NCI-H524 (cell line): ENCODE measurements around the gene NBL1.

Experiments
- DNase-seq, 2 experiments: peaks; one replicate each; lab custom pipeline; 2025; lab: John Stamatoyannopoulos, UW

The NBL1 gene, protein sequence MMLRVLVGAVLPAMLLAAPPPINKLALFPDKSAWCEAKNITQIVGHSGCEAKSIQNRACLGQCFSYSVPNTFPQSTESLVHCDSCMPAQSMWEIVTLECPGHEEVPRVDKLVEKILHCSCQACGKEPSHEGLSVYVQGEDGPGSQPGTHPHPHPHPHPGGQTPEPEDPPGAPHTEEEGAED

DNA sequence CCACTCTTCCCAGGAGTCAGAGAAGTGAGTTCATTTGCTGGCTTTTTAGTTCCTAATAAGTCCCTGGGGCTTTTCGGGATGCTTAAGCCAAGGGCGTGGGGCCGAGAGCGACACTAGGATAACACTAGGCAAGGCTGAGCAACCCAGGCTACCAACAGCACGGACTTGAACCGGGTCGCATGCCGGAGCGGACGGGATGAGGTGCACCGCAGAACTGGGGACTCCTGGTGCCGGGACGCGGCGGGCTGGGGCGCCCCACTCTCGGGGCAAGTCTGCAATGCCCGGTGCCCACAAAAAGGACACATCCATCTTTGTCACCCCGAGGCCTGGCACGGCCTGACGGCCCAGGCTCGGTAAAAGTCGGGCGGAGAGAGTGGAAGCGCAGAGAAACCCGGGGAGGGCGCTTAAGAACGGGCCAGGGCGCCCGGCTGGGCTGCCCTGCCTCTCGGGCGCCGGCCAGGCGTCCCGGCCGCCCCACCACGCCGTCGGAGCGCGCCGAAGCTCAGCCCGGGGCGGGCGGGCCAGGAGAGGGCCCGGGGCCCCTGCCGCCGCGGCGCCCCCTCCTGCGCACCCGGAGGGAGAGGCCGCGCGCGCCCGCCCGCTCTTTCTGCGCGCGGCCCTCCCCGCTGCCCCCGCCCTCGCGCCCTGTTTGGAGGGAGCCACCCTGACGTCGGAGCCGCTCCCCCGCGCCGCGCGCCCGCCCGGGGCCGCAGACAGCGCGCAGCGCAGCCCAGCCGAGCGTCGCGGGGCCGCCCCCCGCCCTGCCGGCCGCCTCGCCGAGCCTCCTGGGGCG, at the start of gene NBL1:
NBL1 (plus strand) TSS at position 710 of the 793 bp plus-strand sequence. CDS start 10,720 bp downstream, outside the sequence.
- DNase-seq, result peak in 1 of 2 experiments; percentile 28

DNA sequence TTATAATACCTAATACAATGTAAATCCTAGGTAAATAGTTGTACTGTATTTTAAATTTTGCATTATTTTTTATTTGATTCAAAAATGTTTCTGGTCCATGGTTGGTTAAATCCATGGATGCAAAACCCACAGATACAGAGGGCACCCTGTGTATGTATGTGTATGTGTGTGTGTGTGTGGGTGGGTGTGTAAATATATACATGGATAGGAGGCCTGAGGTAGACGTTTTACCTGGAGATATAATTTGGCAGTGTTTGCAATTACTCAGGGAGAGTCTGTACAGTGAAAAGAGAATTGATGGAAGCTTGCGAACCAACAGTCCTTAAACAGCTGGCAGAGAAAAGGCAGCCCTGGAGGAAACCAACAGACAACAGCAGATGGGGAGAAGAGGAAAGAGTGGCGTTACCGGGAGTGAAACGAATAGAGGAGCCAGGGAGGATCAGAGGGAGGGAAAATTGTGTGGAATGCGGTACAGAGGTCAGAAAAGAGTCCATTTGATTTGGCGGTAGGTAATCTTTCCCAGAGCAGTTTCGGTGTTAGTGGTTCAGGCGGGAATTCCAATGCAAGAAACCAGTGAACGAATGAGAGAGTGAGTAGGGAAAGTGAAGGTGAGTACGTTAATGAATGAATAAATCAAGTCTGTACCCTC, 47.9 kb upstream of the NBL1 start:
- peak; percentile 8 to 61 for DNase-seq

DNA sequence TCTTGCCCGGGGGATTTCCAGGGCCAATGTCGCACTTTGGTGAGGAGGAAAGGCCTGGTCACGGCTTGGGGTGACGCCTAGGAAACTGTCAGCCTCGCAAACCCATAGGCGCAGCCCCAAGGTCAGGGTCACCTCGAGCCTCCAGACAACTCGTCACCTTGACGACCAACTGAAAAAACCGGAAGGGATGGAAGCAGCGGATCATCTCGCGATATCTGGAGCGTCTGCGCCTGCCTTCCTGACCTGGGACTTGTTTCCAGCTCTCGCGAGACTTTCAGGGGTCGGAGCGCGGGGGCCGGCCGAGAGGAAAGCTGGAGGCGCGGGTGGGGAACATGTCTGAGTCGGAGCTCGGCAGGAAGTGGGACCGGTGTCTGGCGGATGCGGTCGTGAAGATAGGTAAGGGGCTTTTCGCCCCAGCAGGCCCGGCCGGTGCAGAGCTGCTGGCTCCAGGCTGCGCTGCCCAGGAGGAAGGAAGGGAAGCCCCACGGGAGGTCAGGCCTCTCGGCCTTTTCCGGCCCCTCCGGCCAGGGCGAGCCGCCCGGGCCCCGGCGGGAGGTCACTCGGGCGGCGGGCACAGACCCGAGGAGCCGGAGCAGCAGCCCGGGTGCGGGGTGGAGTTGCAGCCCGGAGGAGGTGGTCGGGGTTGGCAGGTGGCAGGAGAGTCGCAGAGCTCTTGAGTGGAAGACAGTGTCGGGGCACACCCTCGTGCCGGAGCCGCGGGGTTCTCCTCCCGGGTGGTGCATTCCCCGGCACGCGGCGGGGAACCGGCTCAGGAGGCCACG, 47.2 kb upstream of the NBL1 start:
- DNase-seq, result peak; percentile 96

DNA sequence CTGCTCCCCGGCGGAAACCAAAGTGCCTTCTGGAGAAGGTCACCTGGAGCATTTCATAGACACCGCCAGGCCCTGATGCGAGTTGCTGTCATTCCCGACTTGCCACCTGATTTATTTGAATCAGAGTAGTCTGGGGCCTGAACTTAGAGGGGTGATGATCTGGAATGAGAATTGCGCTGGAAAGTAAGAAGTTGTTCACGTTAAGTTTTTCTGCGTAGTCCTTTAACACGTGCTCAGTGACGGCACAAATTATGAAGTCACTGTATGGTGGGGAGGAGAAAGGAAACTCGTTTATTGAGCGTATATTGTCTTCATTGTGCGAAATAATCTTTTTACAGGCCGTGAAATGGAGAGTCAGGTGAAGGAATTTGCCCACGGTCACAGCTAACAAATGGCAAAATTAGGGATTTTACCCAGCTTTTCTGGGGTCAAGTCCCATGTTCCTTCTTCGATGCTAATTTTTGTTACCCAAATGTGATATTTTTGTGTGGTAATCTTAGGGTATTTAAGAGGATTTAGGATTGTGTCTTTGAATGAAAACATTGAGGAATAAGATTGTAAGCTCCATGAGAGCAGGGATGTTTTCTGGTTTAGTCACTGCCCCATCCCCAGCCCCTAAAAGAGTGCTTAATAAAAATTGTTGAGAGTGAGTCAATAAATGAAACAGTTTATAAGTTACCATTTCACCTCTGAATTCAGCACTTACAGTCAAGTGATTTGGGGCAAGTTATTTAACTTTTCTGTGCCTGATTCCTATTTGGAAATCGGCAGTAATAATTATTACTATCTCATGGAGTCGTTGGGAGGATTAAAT, 46.4 kb upstream of the NBL1 start:
- DNase-seq, result no peak

DNA sequence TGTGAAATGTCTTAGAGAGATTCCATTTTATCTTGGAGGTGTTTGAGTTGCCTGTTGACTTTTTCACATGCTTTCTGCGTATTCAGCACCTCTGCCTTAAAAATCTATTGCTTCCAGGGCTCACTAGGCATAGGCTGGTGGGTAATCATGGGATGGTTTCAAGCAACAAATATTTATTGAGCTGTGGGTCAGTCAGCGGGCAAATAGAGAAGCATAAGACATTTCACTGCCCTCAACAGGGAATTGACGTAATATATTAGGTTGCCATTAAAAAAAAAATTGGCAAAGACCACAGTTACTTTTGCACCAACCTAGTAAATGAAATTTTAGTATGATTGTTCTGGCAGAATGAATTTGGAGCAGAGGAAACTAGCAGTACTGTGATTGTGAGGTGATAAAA, 44.3 kb upstream of the NBL1 start:
- no peak for DNase-seq

DNA sequence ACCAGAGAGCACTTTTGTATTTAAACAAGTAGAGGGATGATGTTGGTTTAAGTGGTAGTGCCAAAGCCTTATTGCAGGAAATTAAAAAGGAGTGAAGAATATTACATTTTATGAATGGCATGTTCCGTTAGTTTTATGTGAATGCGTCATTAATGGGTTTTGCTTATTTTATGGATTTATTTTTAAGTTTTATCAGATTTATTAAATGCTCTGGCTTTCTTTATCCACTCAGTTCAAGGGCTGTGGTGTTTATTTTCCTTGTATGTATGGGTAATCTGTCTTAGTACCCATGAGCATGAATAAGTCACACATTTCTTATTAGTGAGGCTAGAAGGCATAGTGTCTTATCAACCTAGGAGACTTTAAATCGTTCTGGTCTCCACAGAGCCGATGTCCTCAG, 41.6 kb upstream of the NBL1 start:
- no peak for DNase-seq

DNA sequence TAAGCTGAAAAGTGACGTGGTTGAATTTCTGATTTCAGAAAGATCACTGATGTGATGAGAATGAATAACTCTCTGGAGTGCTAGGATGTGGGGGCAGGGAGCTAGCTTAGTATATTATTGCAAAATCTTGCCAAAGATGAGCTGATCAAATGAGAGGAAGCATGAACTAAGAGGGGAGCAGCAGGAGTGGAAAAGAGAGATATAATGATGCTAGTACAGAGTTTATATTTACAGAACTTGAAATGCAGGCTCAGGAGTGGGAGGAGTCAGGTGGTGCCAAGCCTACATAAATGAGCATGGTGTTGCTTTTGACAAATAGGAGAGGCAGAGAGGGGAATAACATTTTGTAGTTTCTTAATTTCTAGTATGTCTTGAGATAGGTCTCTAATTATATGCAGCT, 38.1 kb upstream of the NBL1 start:
- DNase-seq, result no peak

DNA sequence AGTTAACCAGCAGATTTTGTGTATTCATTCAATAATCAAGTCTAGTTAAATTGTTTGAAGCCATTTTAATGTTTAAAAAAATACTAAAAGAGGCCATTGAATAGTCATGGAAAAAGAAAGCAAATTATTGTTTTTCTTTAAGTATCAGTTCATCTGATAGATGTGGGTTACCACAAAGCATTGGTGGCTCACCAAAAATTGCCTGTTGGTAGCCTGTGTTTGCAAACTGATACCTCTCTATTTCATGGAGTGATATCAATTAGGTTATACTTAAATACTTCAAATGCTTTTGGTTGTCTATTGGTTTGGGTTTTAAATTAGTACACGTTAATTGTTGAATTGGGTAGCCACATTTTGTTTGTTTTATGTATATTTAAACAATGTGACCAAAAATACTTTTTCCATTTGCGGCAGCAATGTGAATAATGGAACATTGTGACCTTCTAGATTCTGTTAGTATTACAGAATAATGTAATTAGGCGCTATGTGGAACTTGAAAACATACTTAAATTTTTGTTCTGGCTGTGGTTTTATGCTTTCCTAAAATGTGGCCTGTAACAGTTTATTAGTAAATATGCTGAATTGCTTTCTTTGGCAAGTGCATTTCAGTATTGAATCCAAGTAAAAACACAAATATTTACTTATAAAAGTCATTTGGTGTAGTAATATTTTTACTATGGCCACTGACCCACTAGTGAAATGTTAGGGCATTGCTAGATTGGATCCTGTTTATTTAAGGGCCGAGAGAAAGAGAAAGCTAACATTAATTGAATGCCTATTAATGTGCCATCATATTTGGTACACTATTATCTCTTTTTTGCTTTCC, 37.1 kb upstream of the NBL1 start:
- no peak for DNase-seq

DNA sequence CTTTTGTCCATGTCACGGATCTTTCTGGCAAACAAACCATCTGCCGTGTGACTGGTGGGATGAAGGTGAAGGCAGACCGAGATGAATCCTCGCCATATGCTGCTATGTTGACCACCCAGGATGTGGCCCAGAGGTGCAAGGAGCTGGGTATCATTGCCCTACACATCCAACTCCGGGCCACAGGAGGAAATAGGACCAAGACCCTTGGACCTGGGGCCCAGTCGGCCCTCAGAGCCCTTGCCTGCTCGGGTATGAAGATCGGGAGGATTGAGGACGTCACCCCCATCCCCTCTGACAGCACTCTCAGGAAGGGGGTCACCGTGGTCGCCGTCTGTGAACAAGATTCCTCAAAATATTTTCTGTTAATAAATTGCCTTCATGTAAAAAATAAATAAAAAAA, 35.9 kb upstream of the NBL1 start:
- DNase-seq, result no peak

DNA sequence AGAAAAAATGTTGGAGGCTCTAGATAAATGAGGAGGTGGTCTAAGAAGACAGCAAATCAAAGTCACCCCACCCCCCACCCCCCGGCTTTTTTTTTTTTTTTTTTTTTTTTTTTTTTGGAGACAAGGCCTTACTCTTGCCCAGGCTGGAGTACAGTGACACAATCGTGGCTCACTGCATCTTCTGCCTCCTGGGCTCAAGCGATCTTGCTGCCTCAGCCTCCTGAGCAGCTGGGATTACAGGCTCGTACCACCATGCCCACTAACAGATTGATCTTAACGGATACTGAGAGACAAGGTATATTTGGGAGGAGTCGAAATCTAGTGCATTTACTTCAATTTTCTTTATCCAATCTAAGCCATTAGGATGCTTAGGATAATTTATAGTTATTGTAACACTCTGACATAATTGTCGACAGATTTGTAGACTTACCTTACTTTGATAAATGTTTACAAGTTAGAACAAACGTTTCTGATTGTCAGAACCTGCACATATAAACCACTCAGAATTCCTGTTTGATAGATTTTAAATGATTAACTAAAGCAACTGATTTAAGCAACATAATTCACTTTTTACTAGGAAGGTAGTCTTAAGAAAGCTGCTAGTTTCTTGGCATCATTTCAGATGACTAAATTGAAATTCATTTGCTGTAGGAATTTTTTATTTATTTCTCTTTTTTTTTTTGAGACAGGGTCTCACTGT, 33.7 kb upstream of the NBL1 start:
- DNase-seq, result no peak

DNA sequence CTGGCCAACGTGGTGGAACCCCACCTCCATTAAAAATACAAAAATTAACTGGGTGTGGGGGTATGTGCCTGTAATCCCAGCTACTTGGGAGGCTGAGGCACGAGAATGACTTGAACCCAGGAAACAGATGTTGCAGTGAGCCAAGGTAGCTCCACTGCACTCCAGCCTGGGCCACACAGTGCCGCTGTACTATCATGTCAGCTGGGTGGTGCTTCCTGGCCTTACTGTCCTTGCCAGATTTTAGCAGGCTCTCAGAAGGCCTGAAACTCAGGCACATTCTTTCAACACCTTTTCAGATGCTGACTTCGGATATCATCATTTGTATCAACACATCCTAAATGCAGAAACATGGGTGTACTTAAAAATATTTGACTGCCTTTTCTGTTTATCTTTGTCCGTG, 31.6 kb upstream of the NBL1 start:
- DNase-seq, result no peak

DNA sequence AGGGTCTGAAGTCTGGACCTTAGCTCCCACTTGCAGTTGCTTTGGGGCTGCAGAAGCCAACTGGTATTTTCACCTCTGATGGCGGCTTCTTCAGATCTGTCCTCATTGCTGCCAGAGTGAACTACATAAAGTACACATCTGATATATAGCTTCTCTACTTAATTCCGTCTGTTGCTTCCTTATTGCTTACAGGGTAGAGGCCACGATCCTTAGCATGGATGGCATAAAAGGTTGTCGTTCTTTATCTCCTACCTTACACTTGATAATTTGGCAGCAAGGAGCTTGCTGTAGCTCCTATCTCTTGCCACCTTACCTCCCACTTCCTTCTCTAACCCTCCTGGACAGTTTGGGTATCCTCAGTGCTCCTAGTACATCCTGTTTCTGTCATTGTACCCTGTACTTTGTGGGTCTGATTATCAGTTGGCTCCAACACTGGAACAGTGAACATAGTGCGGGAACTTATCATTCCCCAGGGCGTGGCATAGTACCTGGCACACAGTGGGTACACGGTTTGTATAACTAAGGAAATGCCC, 30.9 kb upstream of the NBL1 start:
- no peak for DNase-seq

DNA sequence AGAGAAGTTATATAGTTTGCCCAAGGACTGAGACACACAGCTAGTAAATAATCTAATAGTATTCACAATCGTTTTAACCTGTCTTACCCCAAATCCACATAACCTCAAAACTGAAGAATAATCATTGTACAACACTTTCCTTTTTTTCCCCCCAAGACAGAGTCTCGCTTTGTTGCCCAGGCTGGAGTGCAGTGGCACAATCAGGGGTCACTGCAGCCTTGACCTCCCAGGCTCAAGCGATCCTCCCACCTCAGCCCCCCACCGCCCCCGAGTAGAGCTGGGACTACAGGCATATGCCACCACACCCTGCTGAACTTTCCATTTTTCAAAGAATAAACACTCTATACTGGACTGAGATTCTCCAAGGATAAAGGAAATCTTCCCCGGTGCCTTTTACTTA, 28.7 kb upstream of the NBL1 start:
- no peak for DNase-seq

DNA sequence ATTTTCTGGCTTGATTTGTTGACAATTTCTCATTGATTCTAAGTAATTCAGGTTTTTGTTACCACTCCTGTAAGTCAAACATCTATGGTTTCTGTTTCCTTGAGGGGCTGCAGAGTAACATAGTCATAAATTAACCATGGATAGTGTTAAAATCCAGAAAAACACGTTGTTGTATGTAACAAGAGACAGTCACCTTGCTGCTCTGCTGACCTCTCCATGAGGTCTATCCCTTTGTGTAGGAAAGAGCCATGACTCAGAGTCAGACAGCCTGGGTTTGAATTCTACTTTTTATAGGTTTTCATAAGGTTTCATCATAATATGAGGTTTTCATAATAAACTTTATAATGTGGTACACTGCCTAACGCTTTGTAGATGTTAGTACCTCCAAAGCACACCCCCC, 27.6 kb upstream of the NBL1 start:
- DNase-seq, result no peak

DNA sequence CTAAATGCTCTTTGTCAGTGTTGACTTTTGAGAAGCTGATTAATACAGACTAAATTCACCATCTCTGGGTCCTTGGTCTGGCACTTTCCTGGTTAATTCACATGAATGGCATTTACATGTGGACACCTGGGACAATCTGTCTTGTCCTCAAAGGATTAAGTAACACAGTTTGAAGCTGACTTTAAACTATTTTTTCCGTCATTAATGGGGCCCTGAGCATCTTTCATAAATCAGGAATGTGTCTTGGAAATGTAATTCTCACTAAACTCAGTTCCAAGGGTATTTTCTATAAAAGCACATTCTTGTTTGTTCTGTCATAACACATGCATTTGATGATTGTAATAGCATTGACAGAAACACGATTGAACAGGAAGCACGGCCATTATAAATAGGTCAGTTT, 26.7 kb upstream of the NBL1 start:
- DNase-seq, result no peak

DNA sequence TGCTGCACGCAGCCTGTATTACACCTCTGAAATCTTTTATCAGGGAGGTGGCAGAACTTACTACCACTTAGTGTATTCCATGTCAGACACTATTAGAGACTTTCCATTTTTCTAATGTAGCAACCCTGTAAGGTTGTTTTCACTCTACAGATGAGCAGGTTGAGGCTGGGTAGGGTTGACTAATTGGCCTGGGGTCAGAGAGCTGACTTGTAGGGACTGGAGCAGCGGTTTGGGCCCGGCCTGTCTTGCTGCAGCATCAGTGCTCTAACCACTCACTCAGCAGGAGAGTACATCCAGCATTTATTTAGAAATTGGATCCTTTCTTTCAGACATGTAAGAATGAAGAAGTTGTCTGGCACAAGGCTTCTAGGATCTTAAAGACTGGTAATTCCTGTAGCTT, 25.7 kb upstream of the NBL1 start:
- no peak for DNase-seq

DNA sequence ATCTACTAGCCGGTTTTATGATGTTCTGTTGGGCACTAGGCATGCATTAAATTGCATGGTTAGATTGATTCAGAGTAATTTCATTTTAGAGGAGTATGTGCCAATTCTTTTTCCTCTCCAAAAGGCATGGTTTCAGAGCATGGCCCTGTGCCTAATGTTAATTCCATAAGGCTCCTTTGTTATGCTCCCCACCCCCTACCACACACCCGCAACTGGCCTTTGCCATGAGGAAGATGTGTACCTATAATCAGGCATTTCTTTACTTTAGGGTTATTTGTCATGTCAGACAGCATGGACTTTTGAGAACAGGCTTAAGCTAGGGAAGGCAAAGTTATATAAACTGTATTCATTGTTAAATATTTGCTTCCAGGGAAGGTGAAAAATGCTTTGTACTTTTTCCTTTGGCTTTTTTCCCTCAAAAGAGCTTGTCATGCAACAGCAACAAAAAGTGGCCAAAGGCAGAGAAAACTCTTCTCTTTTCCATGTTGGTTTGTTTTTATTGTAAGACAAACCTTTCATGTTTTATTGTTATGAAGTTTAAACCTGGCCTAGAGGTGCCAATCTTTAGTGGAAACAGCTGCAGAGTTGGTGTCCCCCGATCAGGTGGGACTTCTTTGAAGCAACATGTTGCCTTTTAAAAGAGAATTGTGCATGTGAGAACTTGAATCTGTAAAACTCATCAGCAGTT, 24.3 kb upstream of the NBL1 start:
- no peak for DNase-seq

DNA sequence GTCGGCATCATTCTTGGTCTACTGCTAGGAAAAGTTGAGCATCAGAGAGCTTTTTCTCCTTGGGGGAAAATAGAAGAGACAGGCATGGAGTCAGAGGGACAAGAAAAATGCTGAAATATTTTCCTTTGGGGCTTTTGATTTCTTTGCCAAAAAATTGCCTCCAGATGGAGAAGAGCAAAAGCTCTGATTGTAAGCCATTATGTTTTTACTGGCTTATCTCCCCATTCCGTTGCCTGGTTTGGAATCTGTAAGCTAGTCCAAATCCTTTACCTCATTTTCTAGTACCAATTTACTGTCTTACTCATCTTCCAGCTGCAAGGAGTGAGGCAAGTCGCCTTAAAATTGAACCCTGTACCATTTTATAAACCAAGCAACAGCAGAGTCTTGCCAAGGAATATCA, 23.3 kb upstream of the NBL1 start:
- DNase-seq, result no peak

DNA sequence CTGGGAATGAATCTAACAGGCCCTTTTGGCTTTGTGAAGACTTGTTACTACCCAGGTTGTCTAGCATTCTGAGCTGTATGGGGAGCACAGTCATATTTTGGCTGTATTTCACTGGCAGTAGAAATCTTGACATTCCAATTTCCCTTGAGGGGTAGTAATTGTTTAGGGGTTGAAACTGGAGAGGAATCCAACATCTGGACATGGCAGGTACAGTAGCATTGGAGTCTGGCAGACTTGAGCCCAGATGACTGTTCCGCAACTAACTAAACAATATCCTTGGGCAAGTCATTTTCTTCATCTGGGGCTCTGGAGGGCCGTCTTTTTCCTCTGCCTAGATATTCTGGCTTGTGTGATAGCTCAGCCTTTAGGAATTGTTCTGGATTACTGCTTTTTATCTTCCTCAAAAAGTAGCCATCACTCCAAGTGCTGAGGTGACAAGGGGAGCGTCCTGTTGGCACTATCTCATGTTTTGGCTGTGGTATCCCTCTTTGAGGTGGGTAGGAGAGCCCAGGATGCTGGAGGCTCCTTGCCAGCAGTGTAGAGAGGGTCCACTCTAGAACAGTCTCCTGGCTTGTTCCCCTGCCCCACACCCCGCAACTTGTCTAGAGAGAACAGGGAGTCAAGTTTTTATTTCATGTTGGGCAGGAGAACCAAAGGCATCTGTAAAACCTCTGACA, 22.7 kb upstream of the NBL1 start:
- no peak for DNase-seq
